ENCODE measurements around the gene MFNG.

The MFNG gene

DNA sequence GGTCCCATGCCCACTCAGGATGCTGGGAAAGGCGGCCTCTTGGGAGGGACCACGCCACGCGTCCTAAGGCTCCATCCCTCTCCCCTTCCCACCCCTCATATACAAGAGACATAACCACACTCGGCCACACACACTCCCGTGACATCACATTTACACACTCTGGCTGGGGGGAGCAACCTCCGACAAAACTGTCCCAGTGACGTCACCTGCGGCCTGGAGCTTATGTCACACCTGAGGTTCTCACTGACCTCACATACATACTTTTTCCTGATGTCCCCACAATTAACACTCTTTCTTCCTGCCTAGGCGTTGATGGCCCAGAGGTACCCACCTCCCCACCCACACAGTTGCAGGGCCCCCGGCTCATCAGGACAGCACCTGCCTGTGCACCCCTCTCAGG is 60.8 kb downstream of the MFNG start:
- DNase-seq (ENCODE audit: low read depth), result no peak

DNA sequence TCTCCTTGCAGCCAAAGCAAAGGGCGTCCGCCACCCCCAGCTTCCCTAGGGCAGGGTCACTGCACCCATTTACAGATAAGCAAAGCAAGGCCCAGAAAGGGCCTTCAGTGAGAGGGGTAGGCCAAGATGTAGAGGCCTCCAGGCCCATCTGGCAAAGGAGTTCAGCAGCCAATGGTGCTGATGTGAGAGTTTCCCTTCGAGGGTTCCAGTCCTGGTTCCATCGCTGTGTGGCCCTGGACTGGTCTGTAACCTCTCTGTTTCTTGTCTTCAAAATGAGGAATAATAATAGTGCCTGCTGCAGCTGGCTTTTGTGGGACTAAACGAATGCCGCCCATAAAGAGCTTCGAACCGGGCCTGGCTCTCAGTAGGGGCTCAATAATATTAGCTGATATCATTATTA is 62.9 kb downstream of the MFNG start:
- no peak for DNase-seq (ENCODE audit: low read depth)

- no peak for DNase-seq (ENCODE audit: low read depth)
Measured at GRCh38 chr22:37421468-37421877, 64.7 kb downstream of the MFNG start.

- DNase-seq (ENCODE audit: low read depth), result no peak
Measured at GRCh38 chr22:37420686-37421467, 65.3 kb downstream of the MFNG start.

DNA sequence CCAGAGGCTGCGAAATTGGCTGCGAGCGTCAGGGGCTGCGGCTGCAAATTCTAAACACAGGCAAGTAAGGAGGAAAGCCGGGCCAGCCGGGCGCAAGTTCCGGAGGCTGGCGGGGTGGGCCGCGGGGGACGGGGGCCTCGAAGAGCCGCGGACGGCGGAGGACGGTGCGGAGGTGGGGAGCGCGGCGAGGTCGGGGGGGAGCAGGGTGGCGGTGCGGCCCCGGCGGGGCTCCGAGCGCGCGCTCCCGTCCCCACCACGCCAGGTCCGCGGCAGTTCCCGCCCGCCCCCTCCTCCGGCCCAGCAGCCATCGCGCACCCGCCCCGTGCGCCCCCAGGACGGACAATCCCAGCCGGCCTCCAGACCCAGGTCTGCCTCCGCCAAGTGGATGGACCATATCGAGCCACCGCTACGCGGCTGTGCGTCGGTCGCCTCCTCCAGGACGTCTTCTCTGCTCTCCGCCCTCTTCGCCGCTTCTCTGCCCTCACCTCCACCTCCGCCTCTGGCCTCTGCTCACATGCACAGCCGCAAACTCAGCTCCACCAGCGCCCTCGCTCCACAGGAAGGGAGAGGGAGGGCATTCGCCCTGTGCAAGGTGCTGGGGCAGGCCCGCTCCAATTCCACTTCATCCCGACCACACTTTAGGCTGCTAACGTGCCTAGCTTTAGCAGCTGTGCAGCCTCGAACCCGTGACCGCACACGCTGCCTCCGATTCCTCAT is 66.1 kb downstream of the MFNG start:
- DNase-seq (ENCODE audit: low read depth), result no peak

GRCh38 chr22:37419370-37419968 is 66.7 kb downstream of the MFNG start:
- no peak for DNase-seq (ENCODE audit: low read depth)
